ENCODE results near the gene RABGAP1. TPM values are rescaled to one million over a fixed set of nuclear protein-coding genes. Genes with fewer than 3 reads are reported as not detected.

The RABGAP1 gene
- total RNA-seq, 1 experiment from 2014 or later: 55.4 TPM

DNA sequence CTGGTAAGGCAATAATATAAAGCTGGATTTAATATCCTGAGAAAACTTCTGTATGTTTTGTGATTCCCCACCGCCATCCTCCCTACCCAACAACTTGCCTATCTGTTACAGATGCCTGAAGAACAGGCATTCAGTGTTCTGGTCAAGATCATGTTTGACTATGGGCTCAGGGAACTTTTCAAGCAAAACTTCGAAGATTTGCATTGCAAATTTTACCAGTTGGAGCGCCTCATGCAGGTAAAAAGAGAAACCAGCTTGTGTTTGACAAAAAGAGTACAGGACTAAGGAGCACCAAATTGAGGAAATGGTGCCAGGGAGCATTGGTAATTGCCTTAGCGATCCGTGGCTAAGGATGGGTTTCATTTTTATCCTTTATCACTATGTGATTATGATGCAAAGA lies 132.6 kb downstream of the RABGAP1 start:
- H3K36me3 ChIP-seq (ENCODE audit: control insufficient read depth, insufficient read depth, low read length): peaks cover 1% of the 10 kb centered on the region
- intact Hi-C loops (cut with micrococcal nuclease; ENCODE audit: unreplicated experiment): no loop called here
- H3K27me3 ChIP-seq (replicated peaks; ENCODE audit: control insufficient read depth, insufficient read depth, low read length): no peaks in the 10 kb centered on the region
- TF ChIP-seq CTCF (IDR thresholded peaks at IDR 0.05; ENCODE audit: insufficient read depth in 1 of 2, low read depth in 1 of 2, low read length in 1 of 2, severe bottlenecking in 1 of 2, unreplicated experiment in 1 of 2): no peak
- H3K4me3 Mint-ChIP-seq (ENCODE audit: unreplicated experiment): no peak overlapping the region
- H3K9me3 Mint-ChIP-seq (ENCODE audit: unreplicated experiment): no peaks in the 10 kb centered on the region
- ChIA-PET POLR2A (no interaction called here), CTCF (no interaction called here)
- H3K36me3 Mint-ChIP-seq (ENCODE audit: insufficient read depth, unreplicated experiment): peaks cover 54% of the 10 kb centered on the region
- H3K4me3 ChIP-seq (ENCODE audit: low read depth, low read length): no peak overlapping the region
- H3K27me3 Mint-ChIP-seq (ENCODE audit: insufficient read depth, unreplicated experiment): no peaks in the 10 kb centered on the region
- no peak overlapping the region for H3K27ac Mint-ChIP-seq (ENCODE audit: unreplicated experiment)
- no peaks in the 10 kb centered on the region for H3K9me3 ChIP-seq
- H3K4me1 ChIP-seq: no peaks in the 10 kb centered on the region
- H3K4me1 Mint-ChIP-seq (ENCODE audit: low read depth, unreplicated experiment): no peaks in the 10 kb centered on the region
- DNase-seq: no peak
- no TSS peak for BruUV-seq (replicated peaks)

DNA sequence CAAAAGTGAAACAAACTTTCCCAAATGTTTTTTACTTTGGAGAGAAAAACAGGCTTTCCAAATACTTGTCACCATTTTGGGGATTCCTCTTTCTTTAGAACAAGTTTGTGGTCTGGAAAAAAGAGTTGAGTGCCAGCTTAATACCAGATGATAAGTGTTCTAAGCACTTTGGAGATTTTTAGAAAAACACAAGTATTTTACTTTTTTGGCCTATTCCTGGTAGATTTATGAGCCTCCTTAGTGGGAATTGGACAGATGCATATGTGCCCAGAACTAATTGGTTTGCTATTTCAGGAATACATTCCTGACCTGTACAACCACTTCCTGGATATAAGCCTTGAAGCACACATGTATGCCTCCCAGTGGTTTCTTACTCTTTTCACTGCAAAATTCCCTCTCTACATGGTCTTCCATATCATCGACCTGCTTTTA lies 133.2 kb downstream of the RABGAP1 start:
- TF ChIP-seq CTCF (IDR thresholded peaks at IDR 0.05; ENCODE audit: insufficient read depth in 1 of 2, low read depth in 1 of 2, low read length in 1 of 2, severe bottlenecking in 1 of 2, unreplicated experiment in 1 of 2): no peak
- DNase-seq: no peak
- intact Hi-C loops (cut with micrococcal nuclease; ENCODE audit: unreplicated experiment): no loop called here
- Histone ChIP-seq H3K4me3 (ENCODE audit: low read depth, low read length) (no peak overlapping the region), H3K27me3 (replicated peaks; ENCODE audit: control insufficient read depth, insufficient read depth, low read length) (no peaks in the 10 kb centered on the region), H3K4me1 (no peaks in the 10 kb centered on the region), H3K9me3 (no peaks in the 10 kb centered on the region), H3K36me3 (ENCODE audit: control insufficient read depth, insufficient read depth, low read length) (peaks cover 1% of the 10 kb centered on the region)
- Mint-ChIP-seq H3K9me3 (ENCODE audit: unreplicated experiment) (no peaks in the 10 kb centered on the region), H3K4me1 (ENCODE audit: low read depth, unreplicated experiment) (no peaks in the 10 kb centered on the region), H3K27me3 (ENCODE audit: insufficient read depth, unreplicated experiment) (no peaks in the 10 kb centered on the region), H3K4me3 (ENCODE audit: unreplicated experiment) (no peak overlapping the region), H3K27ac (ENCODE audit: unreplicated experiment) (no peak overlapping the region), H3K36me3 (ENCODE audit: insufficient read depth, unreplicated experiment) (peaks cover 57% of the 10 kb centered on the region)
- CTCF ChIA-PET: no interaction called here
- POLR2A ChIA-PET: no interaction called here
- BruUV-seq (replicated peaks): no TSS peak

GRCh38 chr9:123074628-123075027 lies 133.8 kb downstream of the RABGAP1 start:
- H3K4me3 Mint-ChIP-seq (ENCODE audit: unreplicated experiment): no peak overlapping the region
- BruUV-seq (replicated peaks): no TSS peak
- no peak for DNase-seq
- no peaks in the 10 kb centered on the region for H3K4me1 Mint-ChIP-seq (ENCODE audit: low read depth, unreplicated experiment)
- intact Hi-C loops (cut with micrococcal nuclease; ENCODE audit: unreplicated experiment): no loop called here
- no peaks in the 10 kb centered on the region for H3K9me3 Mint-ChIP-seq (ENCODE audit: unreplicated experiment)
- no peaks in the 10 kb centered on the region for H3K4me1 ChIP-seq
- H3K27ac Mint-ChIP-seq (ENCODE audit: unreplicated experiment): no peak overlapping the region
- H3K27me3 ChIP-seq (replicated peaks; ENCODE audit: control insufficient read depth, insufficient read depth, low read length): no peaks in the 10 kb centered on the region
- peaks cover 57% of the 10 kb centered on the region for H3K36me3 Mint-ChIP-seq (ENCODE audit: insufficient read depth, unreplicated experiment)
- ChIA-PET POLR2A (no interaction called here), CTCF (no interaction called here)
- H3K4me3 ChIP-seq (ENCODE audit: low read depth, low read length): no peak overlapping the region
- H3K9me3 ChIP-seq: no peaks in the 10 kb centered on the region
- TF ChIP-seq CTCF (IDR thresholded peaks at IDR 0.05; ENCODE audit: insufficient read depth in 1 of 2, low read depth in 1 of 2, low read length in 1 of 2, severe bottlenecking in 1 of 2, unreplicated experiment in 1 of 2): no peak
- H3K36me3 ChIP-seq (ENCODE audit: control insufficient read depth, insufficient read depth, low read length): no peaks in the 10 kb centered on the region; the same call in none of the 2 replicates
- no peaks in the 10 kb centered on the region for H3K27me3 Mint-ChIP-seq (ENCODE audit: insufficient read depth, unreplicated experiment)
